ENCODE data around the gene TLX3. TPM values are rescaled to one million over a fixed set of nuclear protein-coding genes. Genes with fewer than 3 reads are reported as not detected.

The TLX3 gene
- total RNA-seq (2021; ENCODE audit: unreplicated experiment) = not detected
- polyA plus RNA-seq (2012; ENCODE audit: insufficient read length) = not detected
- not detected for Bru-seq, nascent RNA
- BruChase-seq, experiment 1, labeled RNA remaining after a 2-hour chase = not detected
- BruChase-seq, experiment 2, labeled RNA remaining after a 6-hour chase = percentile 17 among the genes with signal in this experiment
- long read RNA-seq = 0 reads

DNA sequence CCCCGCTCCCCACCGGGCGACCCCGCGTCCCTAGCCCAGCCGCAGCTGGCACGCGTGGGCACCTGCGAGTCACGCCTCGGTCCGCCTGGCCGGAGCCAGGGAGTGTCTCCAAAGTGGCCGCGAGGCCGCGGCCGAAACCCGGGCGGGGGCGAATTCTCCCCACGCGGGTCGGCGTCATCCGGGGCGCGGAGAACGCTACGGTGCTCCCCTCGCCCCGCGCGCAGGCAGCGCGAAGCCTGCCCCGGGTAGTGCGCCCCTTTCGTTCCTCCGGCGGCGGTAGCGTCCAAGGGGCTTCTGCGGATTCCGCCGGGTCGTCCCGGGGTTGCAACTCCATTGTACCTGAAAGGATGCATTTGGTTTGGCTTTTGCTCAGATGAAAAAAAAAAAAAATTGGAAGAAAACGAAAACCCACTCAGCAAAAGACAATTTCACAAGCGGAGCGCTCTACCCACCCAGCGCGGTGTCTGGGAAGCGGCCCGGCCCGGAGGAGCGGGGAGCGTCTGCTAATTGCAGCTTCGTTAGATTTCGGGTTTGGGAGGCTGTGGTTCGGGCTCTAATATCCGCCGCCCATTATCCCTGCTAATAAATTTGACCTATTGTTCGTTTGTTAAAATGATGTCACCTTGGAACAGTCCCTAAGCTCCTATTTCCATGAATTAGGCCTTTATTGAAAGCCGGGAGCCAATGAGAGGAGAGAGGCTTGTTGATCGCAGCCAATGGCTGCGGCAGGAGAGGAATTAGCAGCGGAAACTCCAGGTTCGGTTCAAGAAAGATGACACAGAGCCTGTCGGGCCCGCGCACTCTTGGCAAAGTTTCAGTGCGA lies at the start of gene TLX3:
Gene TLX3, plus strand, starts transcription at position 796 of the 823 bp plus-strand sequence. CDS start 118 bp downstream, outside the sequence.
- BruUV-seq (replicated peaks) = no TSS peak
- ChIA-PET POLR2A (no interaction called here), CTCF (no interaction called here)
- TF ChIP-seq, protein P1, sequence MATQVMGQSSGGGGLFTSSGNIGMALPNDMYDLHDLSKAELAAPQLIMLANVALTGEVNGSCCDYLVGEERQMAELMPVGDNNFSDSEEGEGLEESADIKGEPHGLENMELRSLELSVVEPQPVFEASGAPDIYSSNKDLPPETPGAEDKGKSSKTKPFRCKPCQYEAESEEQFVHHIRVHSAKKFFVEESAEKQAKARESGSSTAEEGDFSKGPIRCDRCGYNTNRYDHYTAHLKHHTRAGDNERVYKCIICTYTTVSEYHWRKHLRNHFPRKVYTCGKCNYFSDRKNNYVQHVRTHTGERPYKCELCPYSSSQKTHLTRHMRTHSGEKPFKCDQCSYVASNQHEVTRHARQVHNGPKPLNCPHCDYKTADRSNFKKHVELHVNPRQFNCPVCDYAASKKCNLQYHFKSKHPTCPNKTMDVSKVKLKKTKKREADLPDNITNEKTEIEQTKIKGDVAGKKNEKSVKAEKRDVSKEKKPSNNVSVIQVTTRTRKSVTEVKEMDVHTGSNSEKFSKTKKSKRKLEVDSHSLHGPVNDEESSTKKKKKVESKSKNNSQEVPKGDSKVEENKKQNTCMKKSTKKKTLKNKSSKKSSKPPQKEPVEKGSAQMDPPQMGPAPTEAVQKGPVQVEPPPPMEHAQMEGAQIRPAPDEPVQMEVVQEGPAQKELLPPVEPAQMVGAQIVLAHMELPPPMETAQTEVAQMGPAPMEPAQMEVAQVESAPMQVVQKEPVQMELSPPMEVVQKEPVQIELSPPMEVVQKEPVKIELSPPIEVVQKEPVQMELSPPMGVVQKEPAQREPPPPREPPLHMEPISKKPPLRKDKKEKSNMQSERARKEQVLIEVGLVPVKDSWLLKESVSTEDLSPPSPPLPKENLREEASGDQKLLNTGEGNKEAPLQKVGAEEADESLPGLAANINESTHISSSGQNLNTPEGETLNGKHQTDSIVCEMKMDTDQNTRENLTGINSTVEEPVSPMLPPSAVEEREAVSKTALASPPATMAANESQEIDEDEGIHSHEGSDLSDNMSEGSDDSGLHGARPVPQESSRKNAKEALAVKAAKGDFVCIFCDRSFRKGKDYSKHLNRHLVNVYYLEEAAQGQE (IDR thresholded peaks at IDR 0.05; ENCODE audit: insufficient read depth in 1 of 2, low read depth in 2 of 2, low read length in 1 of 2) = no peak
- TF ChIP-seq POLR2AphosphoS5 (IDR thresholded peaks at IDR 0.05; ENCODE audit: low read depth, low read length) (no peak), SIN3A (IDR thresholded peaks at IDR 0.05; ENCODE audit: borderline replicate concordance, insufficient read depth, low read depth, low read length) (no peak), TCF7L2 (IDR thresholded peaks at IDR 0.05; ENCODE audit: low read depth, low read length) (no peak)
- TF ChIP-seq, protein P2, sequence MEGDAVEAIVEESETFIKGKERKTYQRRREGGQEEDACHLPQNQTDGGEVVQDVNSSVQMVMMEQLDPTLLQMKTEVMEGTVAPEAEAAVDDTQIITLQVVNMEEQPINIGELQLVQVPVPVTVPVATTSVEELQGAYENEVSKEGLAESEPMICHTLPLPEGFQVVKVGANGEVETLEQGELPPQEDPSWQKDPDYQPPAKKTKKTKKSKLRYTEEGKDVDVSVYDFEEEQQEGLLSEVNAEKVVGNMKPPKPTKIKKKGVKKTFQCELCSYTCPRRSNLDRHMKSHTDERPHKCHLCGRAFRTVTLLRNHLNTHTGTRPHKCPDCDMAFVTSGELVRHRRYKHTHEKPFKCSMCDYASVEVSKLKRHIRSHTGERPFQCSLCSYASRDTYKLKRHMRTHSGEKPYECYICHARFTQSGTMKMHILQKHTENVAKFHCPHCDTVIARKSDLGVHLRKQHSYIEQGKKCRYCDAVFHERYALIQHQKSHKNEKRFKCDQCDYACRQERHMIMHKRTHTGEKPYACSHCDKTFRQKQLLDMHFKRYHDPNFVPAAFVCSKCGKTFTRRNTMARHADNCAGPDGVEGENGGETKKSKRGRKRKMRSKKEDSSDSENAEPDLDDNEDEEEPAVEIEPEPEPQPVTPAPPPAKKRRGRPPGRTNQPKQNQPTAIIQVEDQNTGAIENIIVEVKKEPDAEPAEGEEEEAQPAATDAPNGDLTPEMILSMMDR (IDR thresholded peaks at IDR 0.05) = no peak
- H3K36me3 ChIP-seq (ENCODE audit: control insufficient read depth, insufficient read depth, low read length) = no peaks in the 10 kb centered on the region
- H3K9me3 ChIP-seq (ENCODE audit: control insufficient read depth, insufficient read depth, low read depth, low read length) = no peaks in the 10 kb centered on the region
- ATAC-seq (no peak), DNase-seq (ENCODE audit: low read depth, low spot score) (no peak)
- peak within 1 kb of the TSS in 1 of 2 experiments; percentile 33; a peak in 1 of 4 replicates for H3K4me3 ChIP-seq (ENCODE audit: low read depth in 2 of 2, low read length in 2 of 2)
- H3K27me3 ChIP-seq (ENCODE audit: control insufficient read depth, insufficient read depth, low read length) = peaks cover 2% of the 10 kb centered on the region; the same call in 1 of the 2 replicates
- in situ Hi-C loops (cut with HindIII; ENCODE audit: low pct_unique_long_range_greater_than_20kb, low sequenced_read_pairs) (no loop called here), intact Hi-C loops (cut with micrococcal nuclease; ENCODE audit: unreplicated experiment) (no loop called here)
- no peaks in the 10 kb centered on the region for H3K4me1 ChIP-seq (ENCODE audit: control insufficient read depth, insufficient read depth, low read length)
- H3K27ac ChIP-seq (ENCODE audit: low read length) = no peak within 1 kb of the TSS

DNA sequence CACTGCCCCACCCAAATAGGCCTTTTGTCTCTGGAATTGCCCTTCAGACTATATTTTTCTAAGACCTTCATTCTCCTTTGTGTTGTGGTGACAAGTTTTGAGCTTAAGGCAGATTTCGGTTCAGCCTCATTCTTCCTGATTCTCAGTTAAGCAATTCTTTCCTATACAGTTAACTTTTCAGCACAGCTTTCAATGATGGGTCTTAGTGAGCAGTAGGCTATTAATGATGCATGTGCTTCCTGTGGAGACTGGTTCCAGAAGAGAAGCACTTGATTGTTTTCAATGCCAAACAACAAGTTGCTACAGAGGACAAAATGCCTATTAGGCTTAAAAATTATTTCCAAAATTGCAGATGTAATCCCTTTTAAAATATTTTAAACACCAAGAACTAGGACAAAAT lies 47.7 kb upstream of the TLX3 start:
- POLR2A ChIA-PET = no interaction called here
- in situ Hi-C loops (cut with HindIII; ENCODE audit: low pct_unique_long_range_greater_than_20kb, low sequenced_read_pairs) (no loop called here), intact Hi-C loops (cut with micrococcal nuclease; ENCODE audit: unreplicated experiment) (no loop called here)
- peaks cover 16% of the 10 kb centered on the region for H3K27me3 ChIP-seq (ENCODE audit: control insufficient read depth, insufficient read depth, low read length)
- no peaks in the 10 kb centered on the region for H3K4me1 ChIP-seq (ENCODE audit: control insufficient read depth, insufficient read depth, low read length)
- DNase-seq (ENCODE audit: low read depth, low spot score) = no peak
- ATAC-seq = no peak
- CTCF ChIA-PET = no interaction called here
- no peak for TF ChIP-seq POLR2AphosphoS5 (IDR thresholded peaks at IDR 0.05; ENCODE audit: low read depth, low read length)
- no TSS peak for BruUV-seq (replicated peaks)
- H3K36me3 ChIP-seq (ENCODE audit: control insufficient read depth, insufficient read depth, low read length) = no peaks in the 10 kb centered on the region
- no peak overlapping the region for H3K4me3 ChIP-seq (ENCODE audit: low read depth in 2 of 2, low read length in 2 of 2)
- no peak overlapping the region for H3K27ac ChIP-seq (ENCODE audit: low read length)
- no peaks in the 10 kb centered on the region for H3K9me3 ChIP-seq (ENCODE audit: control insufficient read depth, insufficient read depth, low read depth, low read length)

DNA sequence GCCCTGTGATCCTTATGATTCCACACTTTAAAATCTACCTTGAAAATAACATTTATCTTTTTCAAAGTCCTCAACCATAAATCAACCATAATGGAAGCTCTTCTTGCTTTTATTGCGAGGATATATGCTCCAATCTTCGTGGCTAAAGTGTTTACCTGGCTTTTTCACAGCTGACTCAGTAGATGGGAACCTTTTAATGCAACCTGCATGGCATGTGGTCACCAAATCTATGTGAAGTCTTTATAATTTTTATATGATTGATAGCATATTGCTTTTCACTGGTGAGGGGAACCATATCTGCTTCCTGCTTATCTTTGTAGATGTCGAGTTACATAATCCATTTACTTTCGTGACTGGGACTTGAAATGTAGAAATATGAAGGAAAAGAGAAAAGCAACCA lies 47.1 kb upstream of the TLX3 start:
- ATAC-seq (no peak), DNase-seq (ENCODE audit: low read depth, low spot score) (no peak)
- ChIA-PET CTCF (no interaction called here), POLR2A (no interaction called here)
- Histone ChIP-seq H3K4me3 (ENCODE audit: low read depth in 2 of 2, low read length in 2 of 2) (no peak overlapping the region), H3K27ac (ENCODE audit: low read length) (no peak overlapping the region), H3K9me3 (ENCODE audit: control insufficient read depth, insufficient read depth, low read depth, low read length) (no peaks in the 10 kb centered on the region), H3K36me3 (ENCODE audit: control insufficient read depth, insufficient read depth, low read length) (no peaks in the 10 kb centered on the region), H3K27me3 (ENCODE audit: control insufficient read depth, insufficient read depth, low read length) (peaks cover 16% of the 10 kb centered on the region), H3K4me1 (ENCODE audit: control insufficient read depth, insufficient read depth, low read length) (no peaks in the 10 kb centered on the region)
- in situ Hi-C loops (cut with HindIII; ENCODE audit: low pct_unique_long_range_greater_than_20kb, low sequenced_read_pairs) (no loop called here), intact Hi-C loops (cut with micrococcal nuclease; ENCODE audit: unreplicated experiment) (no loop called here)
- BruUV-seq (replicated peaks) = no TSS peak
- TF ChIP-seq TCF7L2 (IDR thresholded peaks at IDR 0.05; ENCODE audit: low read depth, low read length) (no peak), SIN3A (IDR thresholded peaks at IDR 0.05; ENCODE audit: borderline replicate concordance, insufficient read depth, low read depth, low read length) (no peak), POLR2AphosphoS5 (IDR thresholded peaks at IDR 0.05; ENCODE audit: low read depth, low read length) (no peak)
- TF ChIP-seq, protein P2 (IDR thresholded peaks at IDR 0.05) = no peak
- TF ChIP-seq, protein P1 (IDR thresholded peaks at IDR 0.05; ENCODE audit: insufficient read depth in 1 of 2, low read depth in 2 of 2, low read length in 1 of 2) = no peak
